Erythroblast (primary cell): ENCODE data around the gene SHLD1.

Source experiments
- GATA1 ChIP-seq: IDR thresholded peaks from 2 replicates; pipeline ENCODE4 v1.6.1; 2011; ENCODE audit warnings: low read depth, mild to moderate bottlenecking, control low read depth, low read length, moderate library complexity
- POLR2A ChIP-seq: IDR thresholded peaks from 2 replicates; pipeline ENCODE4 v1.6.1; 2011; ENCODE audit warnings: mild to moderate bottlenecking, low read length

DNA sequence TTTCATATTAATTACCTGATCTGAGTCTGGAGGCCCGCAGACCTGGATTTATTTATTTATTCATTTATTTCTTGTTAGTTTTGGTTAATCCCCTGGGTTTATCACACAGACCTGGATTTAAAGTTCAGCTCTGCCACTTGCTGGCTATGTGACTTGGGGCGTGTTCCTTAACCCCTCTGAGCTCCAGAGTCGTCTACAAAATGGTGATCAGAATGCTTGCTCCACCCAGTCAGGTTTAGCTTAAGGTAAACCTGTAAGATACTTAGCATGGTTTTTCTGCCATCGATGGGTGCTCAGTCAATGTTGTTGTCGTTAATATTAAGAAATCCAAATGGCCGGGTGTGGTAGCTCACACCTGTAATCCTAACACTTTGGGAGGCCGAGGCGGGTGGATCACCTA, 23.4 kb downstream of the SHLD1 start:
- TF ChIP-seq POLR2A = no peak
- TF ChIP-seq GATA1 = no peak
